ENCODE data around the gene ACTG2.

ACTG2 gene

GRCh38 chr2:73916666-73917065 is 23.9 kb downstream of the ACTG2 start:
- no peak overlapping the region for H3K27ac ChIP-seq (replicated peaks)
- H3K4me3 ChIP-seq (replicated peaks; ENCODE audit: insufficient read depth, low read length): no peak overlapping the region
- TF ChIP-seq POLR2AphosphoS5 (IDR thresholded peaks at IDR 0.05; ENCODE audit: low read depth) (no peak), SPI1 (IDR thresholded peaks at IDR 0.05; ENCODE audit: borderline replicate concordance, low read depth) (no peak)
- no peaks in the 10 kb centered on the region for H3K27me3 ChIP-seq (ENCODE audit: insufficient read depth, poor library complexity, severe bottlenecking)
- no peak for DNase-seq (ENCODE audit: low read depth in 1 of 2, low spot score in 1 of 2)

DNA sequence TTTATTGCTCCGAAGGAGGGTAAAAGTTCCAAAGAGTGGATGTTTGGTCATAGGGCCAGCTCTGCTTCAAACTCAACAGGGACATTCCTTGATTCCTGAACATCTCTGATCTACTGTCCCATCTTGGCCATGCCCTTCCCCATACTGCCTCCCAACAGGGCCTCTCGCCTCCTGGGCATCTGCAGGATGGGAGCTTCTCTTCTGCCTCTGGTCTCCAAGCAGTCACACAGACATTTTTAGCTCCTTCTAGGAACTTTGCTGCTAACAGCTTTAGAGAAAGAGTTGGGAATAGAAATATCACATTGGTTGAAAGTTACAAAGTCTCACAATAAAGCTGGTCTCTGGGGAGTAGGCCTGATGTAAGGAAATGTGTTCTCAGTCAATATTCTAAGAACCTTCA is 24.5 kb downstream of the ACTG2 start:
- no peaks in the 10 kb centered on the region for H3K27me3 ChIP-seq (ENCODE audit: insufficient read depth, poor library complexity, severe bottlenecking)
- no peak for DNase-seq (ENCODE audit: low read depth in 1 of 2, low spot score in 1 of 2)
- no peak overlapping the region for H3K27ac ChIP-seq (replicated peaks)
- no peak overlapping the region for H3K4me3 ChIP-seq (replicated peaks; ENCODE audit: insufficient read depth, low read length)
- TF ChIP-seq, protein P1, sequence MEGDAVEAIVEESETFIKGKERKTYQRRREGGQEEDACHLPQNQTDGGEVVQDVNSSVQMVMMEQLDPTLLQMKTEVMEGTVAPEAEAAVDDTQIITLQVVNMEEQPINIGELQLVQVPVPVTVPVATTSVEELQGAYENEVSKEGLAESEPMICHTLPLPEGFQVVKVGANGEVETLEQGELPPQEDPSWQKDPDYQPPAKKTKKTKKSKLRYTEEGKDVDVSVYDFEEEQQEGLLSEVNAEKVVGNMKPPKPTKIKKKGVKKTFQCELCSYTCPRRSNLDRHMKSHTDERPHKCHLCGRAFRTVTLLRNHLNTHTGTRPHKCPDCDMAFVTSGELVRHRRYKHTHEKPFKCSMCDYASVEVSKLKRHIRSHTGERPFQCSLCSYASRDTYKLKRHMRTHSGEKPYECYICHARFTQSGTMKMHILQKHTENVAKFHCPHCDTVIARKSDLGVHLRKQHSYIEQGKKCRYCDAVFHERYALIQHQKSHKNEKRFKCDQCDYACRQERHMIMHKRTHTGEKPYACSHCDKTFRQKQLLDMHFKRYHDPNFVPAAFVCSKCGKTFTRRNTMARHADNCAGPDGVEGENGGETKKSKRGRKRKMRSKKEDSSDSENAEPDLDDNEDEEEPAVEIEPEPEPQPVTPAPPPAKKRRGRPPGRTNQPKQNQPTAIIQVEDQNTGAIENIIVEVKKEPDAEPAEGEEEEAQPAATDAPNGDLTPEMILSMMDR (IDR thresholded peaks at IDR 0.05; ENCODE audit: insufficient read depth, low read length): no peak
- TF ChIP-seq SPI1 (IDR thresholded peaks at IDR 0.05; ENCODE audit: borderline replicate concordance, low read depth) (no peak), POLR2AphosphoS5 (IDR thresholded peaks at IDR 0.05; ENCODE audit: low read depth) (no peak), GABPA (IDR thresholded peaks at IDR 0.05; ENCODE audit: low read depth) (no peak)
- TF ChIP-seq, protein P2, sequence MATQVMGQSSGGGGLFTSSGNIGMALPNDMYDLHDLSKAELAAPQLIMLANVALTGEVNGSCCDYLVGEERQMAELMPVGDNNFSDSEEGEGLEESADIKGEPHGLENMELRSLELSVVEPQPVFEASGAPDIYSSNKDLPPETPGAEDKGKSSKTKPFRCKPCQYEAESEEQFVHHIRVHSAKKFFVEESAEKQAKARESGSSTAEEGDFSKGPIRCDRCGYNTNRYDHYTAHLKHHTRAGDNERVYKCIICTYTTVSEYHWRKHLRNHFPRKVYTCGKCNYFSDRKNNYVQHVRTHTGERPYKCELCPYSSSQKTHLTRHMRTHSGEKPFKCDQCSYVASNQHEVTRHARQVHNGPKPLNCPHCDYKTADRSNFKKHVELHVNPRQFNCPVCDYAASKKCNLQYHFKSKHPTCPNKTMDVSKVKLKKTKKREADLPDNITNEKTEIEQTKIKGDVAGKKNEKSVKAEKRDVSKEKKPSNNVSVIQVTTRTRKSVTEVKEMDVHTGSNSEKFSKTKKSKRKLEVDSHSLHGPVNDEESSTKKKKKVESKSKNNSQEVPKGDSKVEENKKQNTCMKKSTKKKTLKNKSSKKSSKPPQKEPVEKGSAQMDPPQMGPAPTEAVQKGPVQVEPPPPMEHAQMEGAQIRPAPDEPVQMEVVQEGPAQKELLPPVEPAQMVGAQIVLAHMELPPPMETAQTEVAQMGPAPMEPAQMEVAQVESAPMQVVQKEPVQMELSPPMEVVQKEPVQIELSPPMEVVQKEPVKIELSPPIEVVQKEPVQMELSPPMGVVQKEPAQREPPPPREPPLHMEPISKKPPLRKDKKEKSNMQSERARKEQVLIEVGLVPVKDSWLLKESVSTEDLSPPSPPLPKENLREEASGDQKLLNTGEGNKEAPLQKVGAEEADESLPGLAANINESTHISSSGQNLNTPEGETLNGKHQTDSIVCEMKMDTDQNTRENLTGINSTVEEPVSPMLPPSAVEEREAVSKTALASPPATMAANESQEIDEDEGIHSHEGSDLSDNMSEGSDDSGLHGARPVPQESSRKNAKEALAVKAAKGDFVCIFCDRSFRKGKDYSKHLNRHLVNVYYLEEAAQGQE (IDR thresholded peaks at IDR 0.05; ENCODE audit: insufficient replicate concordance, low read depth): no peak

GRCh38 chr2:73917696-73918207 is 24.9 kb downstream of the ACTG2 start:
- no peak overlapping the region for H3K27ac ChIP-seq (replicated peaks)
- TF ChIP-seq SPI1 (IDR thresholded peaks at IDR 0.05; ENCODE audit: borderline replicate concordance, low read depth) (no peak), POLR2AphosphoS5 (IDR thresholded peaks at IDR 0.05; ENCODE audit: low read depth) (no peak), GABPA (IDR thresholded peaks at IDR 0.05; ENCODE audit: low read depth) (no peak)
- TF ChIP-seq, protein P1 (IDR thresholded peaks at IDR 0.05; ENCODE audit: insufficient read depth, low read length): no peak
- TF ChIP-seq, protein P2 (IDR thresholded peaks at IDR 0.05; ENCODE audit: insufficient replicate concordance, low read depth): no peak
- H3K4me3 ChIP-seq (replicated peaks; ENCODE audit: insufficient read depth, low read length): no peak overlapping the region
- no peak for DNase-seq (ENCODE audit: low read depth in 1 of 2, low spot score in 1 of 2)
- H3K27me3 ChIP-seq (ENCODE audit: insufficient read depth, poor library complexity, severe bottlenecking): no peaks in the 10 kb centered on the region

DNA sequence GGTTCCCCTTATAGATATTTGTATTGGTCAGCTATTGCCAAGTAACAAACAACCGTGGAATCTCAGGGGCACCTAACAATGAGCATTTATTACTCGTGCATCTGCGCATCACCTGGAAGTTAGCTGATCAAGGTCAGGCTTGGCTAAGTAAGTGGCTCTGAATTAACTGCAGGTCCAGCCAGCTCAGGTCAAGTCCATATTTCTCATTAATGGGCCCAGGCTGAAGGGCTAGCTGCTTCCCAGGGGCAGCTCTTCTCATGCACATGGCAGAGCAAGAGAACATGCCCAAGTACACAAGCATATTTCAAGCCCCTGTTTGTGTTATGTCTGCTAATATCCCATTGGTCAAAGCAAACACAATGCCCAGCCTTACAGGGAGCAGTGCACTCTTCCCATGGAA is 26.0 kb downstream of the ACTG2 start:
- H3K27me3 ChIP-seq (ENCODE audit: insufficient read depth, poor library complexity, severe bottlenecking): no peaks in the 10 kb centered on the region
- TF ChIP-seq POLR2AphosphoS5 (IDR thresholded peaks at IDR 0.05; ENCODE audit: low read depth): no peak
- TF ChIP-seq, protein P2 (IDR thresholded peaks at IDR 0.05; ENCODE audit: insufficient replicate concordance, low read depth): no peak
- TF ChIP-seq GABPA (IDR thresholded peaks at IDR 0.05; ENCODE audit: low read depth): no peak
- TF ChIP-seq, protein P1 (IDR thresholded peaks at IDR 0.05; ENCODE audit: insufficient read depth, low read length): no peak
- no peak for TF ChIP-seq SPI1 (IDR thresholded peaks at IDR 0.05; ENCODE audit: borderline replicate concordance, low read depth)
- no peak overlapping the region for H3K27ac ChIP-seq (replicated peaks)
- H3K4me3 ChIP-seq (replicated peaks; ENCODE audit: insufficient read depth, low read length): no peak overlapping the region
- DNase-seq (ENCODE audit: low read depth in 1 of 2, low spot score in 1 of 2): no peak
